ENCODE results near the gene RASAL2.
"Not testable (repeated sequence)": the region's sequence is repeated elsewhere in the genome, so short reads cannot be mapped to it uniquely, and the experiment has no call there.

Gene RASAL2

GRCh38 chr1:178120520-178121052 lies 26.7 kb downstream of the RASAL2 start:
- DNase-seq: not testable (repeated sequence)

- DNase-seq: no peak
Observed at GRCh38 chr1:178121883-178122282, 28.0 kb downstream of the RASAL2 start.

- no peak for DNase-seq
Observed at GRCh38 chr1:178122283-178122682, 28.4 kb downstream of the RASAL2 start.

- DNase-seq: no peak
Observed at GRCh38 chr1:178124115-178124514, 30.2 kb downstream of the RASAL2 start.

- no peak for DNase-seq
Observed at GRCh38 chr1:178126261-178126660, 32.4 kb downstream of the RASAL2 start.

- DNase-seq: no peak
Observed at GRCh38 chr1:178126741-178127185, 32.9 kb downstream of the RASAL2 start.

- DNase-seq: no peak
Observed at GRCh38 chr1:178127482-178128191, 33.7 kb downstream of the RASAL2 start.

- DNase-seq: no peak
Observed at GRCh38 chr1:178133239-178133989, 39.5 kb downstream of the RASAL2 start.

GRCh38 chr1:178134061-178134460 lies 40.2 kb downstream of the RASAL2 start:
- no peak for DNase-seq

GRCh38 chr1:178137238-178137637 lies 43.3 kb downstream of the RASAL2 start:
- DNase-seq: no peak

- no peak for DNase-seq
Observed at GRCh38 chr1:178142806-178143205, 48.9 kb downstream of the RASAL2 start.

- no peak for DNase-seq
Observed at GRCh38 chr1:178143730-178144690, 50.1 kb downstream of the RASAL2 start.

- DNase-seq: no peak
Observed at GRCh38 chr1:178145605-178146004, 51.7 kb downstream of the RASAL2 start.

- DNase-seq: no peak
Observed at GRCh38 chr1:178146436-178146835, 52.5 kb downstream of the RASAL2 start.

- no peak for DNase-seq
Observed at GRCh38 chr1:178150610-178151009, 56.7 kb downstream of the RASAL2 start.

- no peak for DNase-seq
Observed at GRCh38 chr1:178151831-178152230, 57.9 kb downstream of the RASAL2 start.

GRCh38 chr1:178155481-178156255 lies 61.8 kb downstream of the RASAL2 start:
- no peak for DNase-seq

- no peak for DNase-seq
Observed at GRCh38 chr1:178160736-178161475, 67.0 kb downstream of the RASAL2 start.

GRCh38 chr1:178161516-178161915 lies 67.6 kb downstream of the RASAL2 start:
- no peak for DNase-seq

- no peak for DNase-seq
Observed at GRCh38 chr1:178165196-178165595, 71.3 kb downstream of the RASAL2 start.

- no peak for DNase-seq
Observed at GRCh38 chr1:178166429-178167024, 72.6 kb downstream of the RASAL2 start.
